Measurements from ENCODE around the gene KCTD11.

GRCh38 chr17:7352910-7353635 is 1.1 kb downstream of the KCTD11 start:
- TF ChIP-seq POLR2A (IDR thresholded peaks at IDR 0.05): no peak
- TF ChIP-seq, protein P1, sequence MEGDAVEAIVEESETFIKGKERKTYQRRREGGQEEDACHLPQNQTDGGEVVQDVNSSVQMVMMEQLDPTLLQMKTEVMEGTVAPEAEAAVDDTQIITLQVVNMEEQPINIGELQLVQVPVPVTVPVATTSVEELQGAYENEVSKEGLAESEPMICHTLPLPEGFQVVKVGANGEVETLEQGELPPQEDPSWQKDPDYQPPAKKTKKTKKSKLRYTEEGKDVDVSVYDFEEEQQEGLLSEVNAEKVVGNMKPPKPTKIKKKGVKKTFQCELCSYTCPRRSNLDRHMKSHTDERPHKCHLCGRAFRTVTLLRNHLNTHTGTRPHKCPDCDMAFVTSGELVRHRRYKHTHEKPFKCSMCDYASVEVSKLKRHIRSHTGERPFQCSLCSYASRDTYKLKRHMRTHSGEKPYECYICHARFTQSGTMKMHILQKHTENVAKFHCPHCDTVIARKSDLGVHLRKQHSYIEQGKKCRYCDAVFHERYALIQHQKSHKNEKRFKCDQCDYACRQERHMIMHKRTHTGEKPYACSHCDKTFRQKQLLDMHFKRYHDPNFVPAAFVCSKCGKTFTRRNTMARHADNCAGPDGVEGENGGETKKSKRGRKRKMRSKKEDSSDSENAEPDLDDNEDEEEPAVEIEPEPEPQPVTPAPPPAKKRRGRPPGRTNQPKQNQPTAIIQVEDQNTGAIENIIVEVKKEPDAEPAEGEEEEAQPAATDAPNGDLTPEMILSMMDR (IDR thresholded peaks at IDR 0.05): no peak

Measured in lower leg skin (tissue), 3 donors.